LNCaP clone FGC (cell line): ENCODE results near the gene GSKIP.

Experiments used
- DNase-seq: peaks from one replicate; pipeline ENCODE4 v3.0.0-alpha.2; 2011; ENCODE audit warnings: low read depth
- H3K4me3 ChIP-seq: 2 replicates; pipeline ENCODE4 v1.5.1; 2011; ENCODE audit warnings: mild to moderate bottlenecking, low read depth, low read length, control low read depth
- TF ChIP-seq, protein P1 (sequence below): IDR thresholded peaks from 2 replicates; pipeline ENCODE4 v1.5.1; 2012; ENCODE audit warnings: mild to moderate bottlenecking; ENCODE audit not compliant: control insufficient read depth, insufficient read depth; ENCODE audit errors: extremely low read depth

Gene GSKIP, protein sequence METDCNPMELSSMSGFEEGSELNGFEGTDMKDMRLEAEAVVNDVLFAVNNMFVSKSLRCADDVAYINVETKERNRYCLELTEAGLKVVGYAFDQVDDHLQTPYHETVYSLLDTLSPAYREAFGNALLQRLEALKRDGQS

DNA sequence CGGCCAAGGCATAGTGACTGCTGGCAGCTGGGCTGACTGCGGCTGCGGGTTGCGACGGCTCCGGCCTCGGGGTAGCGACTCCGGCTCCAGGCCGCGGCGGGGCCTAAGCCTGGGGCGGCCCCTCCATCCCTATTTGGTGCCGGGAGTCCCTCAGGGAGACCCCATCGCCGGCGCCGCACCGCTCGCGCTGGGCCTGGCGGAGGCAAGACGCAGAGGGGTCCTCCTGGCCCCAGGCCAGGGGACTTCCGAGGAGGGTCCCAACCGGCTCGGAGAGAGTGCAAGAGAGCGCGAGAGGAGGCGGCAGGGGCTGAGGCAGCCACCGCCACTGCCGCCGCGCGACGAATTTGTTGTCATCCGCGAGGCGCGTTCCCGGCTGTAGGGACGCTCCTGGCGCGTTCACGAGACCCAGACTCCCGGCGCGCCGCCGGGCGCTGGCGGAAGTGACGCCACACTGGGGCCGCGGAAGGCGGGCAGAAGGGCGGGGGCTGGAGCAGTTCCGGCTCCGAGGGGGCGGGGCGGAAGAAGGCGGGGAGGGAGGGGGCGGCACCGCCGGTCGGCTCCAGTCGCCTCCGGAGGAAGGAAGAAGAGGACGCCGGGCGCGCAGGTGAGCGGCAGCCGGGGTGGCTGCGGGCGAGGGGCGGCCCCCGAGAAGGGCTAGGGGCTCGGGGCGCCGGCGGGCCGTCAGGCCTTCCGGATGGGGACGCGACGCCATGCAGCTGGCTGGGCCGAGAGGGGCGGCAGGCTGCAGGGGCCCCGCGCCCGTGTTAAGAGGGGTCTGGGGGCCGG is at the start of gene GSKIP, which contains the start of gene ATG2B:
TSS of gene GSKIP (plus strand) at position 562 of the 786 bp plus-strand sequence. CDS start 18,722 bp downstream, outside the sequence.
TSS of gene ATG2B (minus strand) at position 377 of the 786 bp plus-strand sequence. CDS start at position 12, 365 bp downstream.
- TF ChIP-seq, protein P1, sequence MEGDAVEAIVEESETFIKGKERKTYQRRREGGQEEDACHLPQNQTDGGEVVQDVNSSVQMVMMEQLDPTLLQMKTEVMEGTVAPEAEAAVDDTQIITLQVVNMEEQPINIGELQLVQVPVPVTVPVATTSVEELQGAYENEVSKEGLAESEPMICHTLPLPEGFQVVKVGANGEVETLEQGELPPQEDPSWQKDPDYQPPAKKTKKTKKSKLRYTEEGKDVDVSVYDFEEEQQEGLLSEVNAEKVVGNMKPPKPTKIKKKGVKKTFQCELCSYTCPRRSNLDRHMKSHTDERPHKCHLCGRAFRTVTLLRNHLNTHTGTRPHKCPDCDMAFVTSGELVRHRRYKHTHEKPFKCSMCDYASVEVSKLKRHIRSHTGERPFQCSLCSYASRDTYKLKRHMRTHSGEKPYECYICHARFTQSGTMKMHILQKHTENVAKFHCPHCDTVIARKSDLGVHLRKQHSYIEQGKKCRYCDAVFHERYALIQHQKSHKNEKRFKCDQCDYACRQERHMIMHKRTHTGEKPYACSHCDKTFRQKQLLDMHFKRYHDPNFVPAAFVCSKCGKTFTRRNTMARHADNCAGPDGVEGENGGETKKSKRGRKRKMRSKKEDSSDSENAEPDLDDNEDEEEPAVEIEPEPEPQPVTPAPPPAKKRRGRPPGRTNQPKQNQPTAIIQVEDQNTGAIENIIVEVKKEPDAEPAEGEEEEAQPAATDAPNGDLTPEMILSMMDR = no peak
- peak; percentile 74 for DNase-seq
- peak within 1 kb of the TSS; percentile 95 for H3K4me3 ChIP-seq

DNA sequence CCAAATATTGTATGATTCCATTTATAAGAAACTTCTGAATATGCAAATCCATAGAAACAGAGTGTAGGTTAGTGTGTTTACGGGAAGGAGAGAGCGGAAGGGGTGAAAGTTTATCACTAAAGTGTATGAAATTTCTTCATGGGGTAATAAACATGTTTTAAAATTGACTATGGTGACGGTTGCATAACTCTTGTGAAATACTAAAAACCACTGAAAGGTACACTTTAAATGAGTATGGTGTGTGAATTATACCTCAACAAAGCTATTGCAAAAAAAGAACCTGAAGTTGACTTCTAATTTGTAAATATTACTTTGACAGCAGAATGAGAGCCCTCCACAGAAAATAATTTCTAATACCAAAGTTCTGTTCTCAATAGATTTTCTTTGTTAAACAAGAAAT is 47.2 kb upstream of the GSKIP start:
- no peak for DNase-seq
- TF ChIP-seq, protein P1 = no peak
- no peak overlapping the region for H3K4me3 ChIP-seq

DNA sequence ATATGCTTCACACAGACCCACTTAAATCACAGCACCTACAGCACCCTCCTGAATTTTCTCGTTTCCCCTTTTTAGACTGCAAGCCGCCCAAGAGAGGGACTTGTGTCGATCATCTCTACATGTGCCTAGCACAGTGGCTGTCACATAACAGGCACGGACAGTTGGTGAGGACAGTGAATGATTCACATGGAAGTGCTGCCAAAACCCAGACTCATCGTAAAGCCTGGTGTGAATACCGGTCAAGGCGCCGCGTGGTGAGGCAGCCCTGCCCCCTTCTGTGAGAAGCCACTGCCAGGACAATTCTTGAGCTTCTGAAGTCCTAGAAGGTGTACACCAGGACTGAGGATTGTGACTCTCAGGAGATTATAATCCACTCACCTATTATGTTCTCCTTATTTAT is 44.5 kb upstream of the GSKIP start:
- no peak for DNase-seq
- H3K4me3 ChIP-seq = no peak overlapping the region
- TF ChIP-seq, protein P1 = no peak

DNA sequence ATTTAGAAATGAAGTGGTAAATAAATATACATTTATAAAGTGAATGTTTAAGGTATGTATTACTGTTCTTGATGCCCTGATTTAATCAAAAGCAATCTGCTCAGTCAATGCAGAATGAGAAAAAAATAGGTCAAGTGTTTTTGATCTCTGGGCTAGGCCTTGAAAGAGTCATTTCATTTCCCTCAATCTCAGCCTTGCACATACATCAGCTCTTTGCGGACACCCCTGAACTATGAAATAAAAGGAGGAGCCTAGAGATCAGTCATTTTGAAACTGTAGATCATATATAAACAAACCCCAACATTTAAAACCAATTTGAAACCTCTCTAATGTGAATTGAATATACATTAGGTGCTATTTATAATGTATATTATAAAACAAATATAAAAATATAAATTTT is 42.7 kb upstream of the GSKIP start:
- DNase-seq = no peak
- TF ChIP-seq, protein P1 = no peak
- no peak overlapping the region for H3K4me3 ChIP-seq

DNA sequence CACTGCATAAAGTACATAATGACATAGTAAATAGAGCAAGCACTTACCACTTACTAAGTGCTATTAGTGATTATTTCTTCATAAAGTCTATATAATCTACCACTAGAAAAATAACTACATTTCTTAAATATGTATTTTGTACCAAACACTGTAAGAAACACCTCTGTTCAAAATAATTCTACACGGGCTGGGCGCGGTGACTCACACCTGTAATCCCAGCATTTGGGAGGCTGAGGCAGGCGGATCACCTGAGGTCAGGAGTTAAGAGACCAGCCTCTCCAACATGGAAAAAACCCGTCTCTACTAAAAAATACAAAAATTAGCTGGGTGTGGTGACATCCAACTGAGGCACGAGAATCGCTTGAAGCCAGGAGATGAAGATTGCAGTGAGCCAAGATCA is 39.1 kb upstream of the GSKIP start:
- no peak for DNase-seq
- H3K4me3 ChIP-seq = no peak overlapping the region
- TF ChIP-seq, protein P1 = no peak

DNA sequence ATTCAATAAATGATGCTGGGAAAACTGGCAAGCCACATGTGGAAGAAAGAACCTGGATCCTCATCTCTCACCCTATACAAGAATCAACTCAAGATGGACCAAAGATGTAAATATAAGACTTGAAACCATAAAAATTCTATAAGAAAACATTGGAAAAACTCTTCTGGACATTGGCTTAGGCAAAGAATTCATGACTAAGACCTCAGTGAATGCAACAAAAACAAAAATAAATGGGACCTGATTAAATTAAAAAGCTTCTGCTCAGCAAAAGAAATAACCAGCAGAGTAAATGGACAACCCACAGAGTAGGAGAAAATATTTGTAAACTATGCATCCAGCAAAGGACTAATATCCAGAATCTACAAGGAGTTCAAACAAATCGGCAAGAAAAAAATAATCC is 24.8 kb upstream of the GSKIP start:
- DNase-seq = no peak
- H3K4me3 ChIP-seq = no peak overlapping the region
- TF ChIP-seq, protein P1 = no peak
